GM23248 (cell line): ENCODE data around the gene KCTD1. TPM values are rescaled to one million over a fixed set of nuclear protein-coding genes. Genes with fewer than 3 reads are reported as not detected.
A peak's percentile ranks its signal among the peaks of the same experiment; 100 is the strongest.

Experiments used
- DNase-seq: peaks from one replicate; pipeline ENCODE4 v3.0.0-alpha.2; 2015
- H2AFZ ChIP-seq: fragments of 200-600 bp; sonication (generic); 2 replicates; pipeline ENCODE4 v1.6.1; 2016; ENCODE audit warnings: antibody characterized with exemption
- H3F3A ChIP-seq: fragments of 200-600 bp; sonication (generic); 2 replicates; pipeline ENCODE4 v1.6.1; 2016; ENCODE audit warnings: mild to moderate bottlenecking, antibody characterized with exemption, mixed run types; ENCODE audit not compliant: insufficient read depth
- H3K27ac ChIP-seq: fragments of 200-600 bp; sonication (generic); 2 replicates; pipeline ENCODE4 v1.5.1; 2016; ENCODE audit warnings: mild to moderate bottlenecking
- H3K27me3 ChIP-seq: fragments of 200-600 bp; sonication (generic); replicated peaks from 2 replicates; pipeline ENCODE4 v1.6.1; 2016; ENCODE audit warnings: mild to moderate bottlenecking; ENCODE audit not compliant: insufficient read depth
- H3K36me3 ChIP-seq: fragments of 200-600 bp; sonication (generic); 2 replicates; pipeline ENCODE4 v1.6.1; 2016; ENCODE audit warnings: low read depth, mild to moderate bottlenecking
- H3K4me1 ChIP-seq: fragments of 200-600 bp; sonication (generic); 2 replicates; pipeline ENCODE4 v1.6.1; 2016; ENCODE audit warnings: mild to moderate bottlenecking; ENCODE audit not compliant: insufficient read depth
- H3K4me2 ChIP-seq: fragments of 200-600 bp; sonication (generic); one replicate; pipeline ENCODE4 v1.6.1; 2016; ENCODE audit warnings: mild to moderate bottlenecking; ENCODE audit not compliant: unreplicated experiment
- H3K4me3 ChIP-seq: fragments of 200-600 bp; sonication (generic); 2 replicates; pipeline ENCODE4 v1.5.1; 2016; ENCODE audit warnings: mild to moderate bottlenecking
- H3K79me2 ChIP-seq: fragments of 200-600 bp; sonication (generic); 2 replicates; pipeline ENCODE4 v1.6.1; 2016; ENCODE audit warnings: mild to moderate bottlenecking; ENCODE audit not compliant: insufficient read depth
- H3K9ac ChIP-seq: fragments of 200-600 bp; sonication (generic); 2 replicates; pipeline ENCODE4 v1.6.1; 2016; ENCODE audit warnings: mild to moderate bottlenecking
- H3K9me2 ChIP-seq: fragments of 200-600 bp; sonication (generic); 2 replicates; pipeline ENCODE4 v1.6.1; 2016; ENCODE audit warnings: mixed run types, mild to moderate bottlenecking, moderate library complexity; ENCODE audit not compliant: insufficient read depth
- H3K9me3 ChIP-seq: fragments of 200-600 bp; sonication (generic); one replicate; pipeline ENCODE4 v1.6.1; 2017; ENCODE audit warnings: low read depth
- H4K20me1 ChIP-seq: fragments of 200-600 bp; sonication (generic); 2 replicates; pipeline ENCODE4 v1.6.0; 2016; ENCODE audit not compliant: insufficient read depth
- EZH2 ChIP-seq: fragments of 200-600 bp; sonication (generic); IDR thresholded peaks from 2 replicates; pipeline ENCODE4 v1.6.1; 2018; ENCODE audit warnings: antibody characterized with exemption, mild to moderate bottlenecking; ENCODE audit not compliant: insufficient read depth, poor library complexity, severe bottlenecking
- EZH2phosphoT487 ChIP-seq: fragments of 200-600 bp; sonication (generic); IDR thresholded peaks from 2 replicates; pipeline ENCODE4 v1.6.1; 2018; ENCODE audit warnings: antibody characterized with exemption, moderate library complexity, mild to moderate bottlenecking, low read depth; ENCODE audit not compliant: insufficient read depth
- WGBS, 2 experiments: methylation state at CpG; one replicate each; pipeline ENCODE4 v1.1.6; 2015 to 2017; ENCODE audit warnings: low lambda C conversion rate in 2 of 2, low coverage in 1 of 2; ENCODE audit errors: missing lambda C conversion rate in 2 of 2; 5-methylcytosine and 5-hydroxymethylcytosine counted together
- in situ Hi-C: fragments of 300-500 bp; cut with MboI; formaldehyde crosslinking; loops from 2 replicates; pipeline ENCODE4 v1.15.0; 2020
- polyA plus RNA-seq: library from polyadenylated mRNA; unstranded; fragments of >200 nt; fragmentation: Nextera tagmentation; extraction: Ambion mirVana; gene quantifications from 2 replicates; pipeline ENCODE4 v1.2.1, GENCODE V29; 2016
- total RNA-seq: library from RNA; depleted of rRNA; stranded (reverse); fragments of >200 nt; shearing (Covaris generic); gene quantifications from 2 replicates; pipeline ENCODE4 v1.2.3, GENCODE V29; 2014

Gene KCTD1
- total and polyA plus RNA-seq, 2 experiments from 2014 or later, result 5.7 to 17.9 TPM

- Histone ChIP-seq H3K36me3 (no peaks in the 10 kb centered on the region), H4K20me1 (no peaks in the 10 kb centered on the region), H3K27ac (peak overlapping the region; percentile 38), H3K4me2 (peak overlapping the region; percentile 38), H3K79me2 (peaks cover 49% of the 10 kb centered on the region), H3K4me1 (peaks cover 23% of the 10 kb centered on the region), H3K4me3 (no peak overlapping the region), H3F3A (peaks cover 19% of the 10 kb centered on the region), H3K9ac (no peak overlapping the region), H3K9me2 (no peaks in the 10 kb centered on the region), H3K9me3 (no peaks in the 10 kb centered on the region), H3K27me3 (no peaks in the 10 kb centered on the region), H2AFZ (no peak overlapping the region)
- DNase-seq, result peak; percentile 67
- TF ChIP-seq EZH2, result no peak
- no peak for TF ChIP-seq EZH2phosphoT487
- WGBS, 2 experiments, result 35 to 54% methylated on average over 1 of the region's 1 CpG
- in situ Hi-C loops, result no loop called here
These were observed 12.3 kb downstream of the KCTD1 start for GRCh38 chr18:26536032-26536431.

GRCh38 chr18:26535630-26536029 lies 12.7 kb downstream of the KCTD1 start:
- H3K27ac ChIP-seq, result peak overlapping the region; percentile 38
- TF ChIP-seq EZH2, result no peak
- no peak for TF ChIP-seq EZH2phosphoT487

GRCh38 chr18:26532367-26533340 lies 15.7 kb downstream of the KCTD1 start:
- H3K9ac ChIP-seq, result no peak overlapping the region
- no peak overlapping the region for H3K27ac ChIP-seq
- peaks cover 22% of the 10 kb centered on the region; the same call in 1 of the 2 replicates for H3K79me2 ChIP-seq
- no peak for TF ChIP-seq EZH2phosphoT487
- peaks cover 10% of the 10 kb centered on the region for H3K4me1 ChIP-seq
- no peaks in the 10 kb centered on the region for H3K27me3 ChIP-seq
- H2AFZ ChIP-seq, result no peak overlapping the region
- WGBS, 2 experiments, result 74 to 79% methylated on average over 9 of the region's 9 CpGs
- no peaks in the 10 kb centered on the region for H4K20me1 ChIP-seq
- H3K4me3 ChIP-seq, result no peak overlapping the region
- no peaks in the 10 kb centered on the region for H3K9me3 ChIP-seq
- no peaks in the 10 kb centered on the region for H3K36me3 ChIP-seq
- no peak overlapping the region for H3K4me2 ChIP-seq
- DNase-seq, result no peak
- H3K9me2 ChIP-seq, result no peaks in the 10 kb centered on the region
- in situ Hi-C loops, result no loop called here
- H3F3A ChIP-seq, result peaks cover 14% of the 10 kb centered on the region

More at GRCh38 chr18:26535630-26536029, 12.7 kb downstream of the KCTD1 start:
- Histone ChIP-seq H3K9ac (no peak overlapping the region), H4K20me1 (no peaks in the 10 kb centered on the region), H3K36me3 (no peaks in the 10 kb centered on the region), H3F3A (peaks cover 19% of the 10 kb centered on the region), H3K9me2 (no peaks in the 10 kb centered on the region), H3K4me2 (no peak overlapping the region), H3K79me2 (peaks cover 45% of the 10 kb centered on the region), H2AFZ (no peak overlapping the region), H3K4me3 (no peak overlapping the region), H3K4me1 (peaks cover 20% of the 10 kb centered on the region), H3K9me3 (no peaks in the 10 kb centered on the region), H3K27me3 (no peaks in the 10 kb centered on the region)
- DNase-seq, result no peak
- in situ Hi-C loops, result no loop called here

- Histone ChIP-seq H3F3A (peaks cover 10% of the 10 kb centered on the region), H3K27me3 (no peaks in the 10 kb centered on the region), H3K79me2 (peaks cover 22% of the 10 kb centered on the region), H3K4me3 (no peak overlapping the region), H2AFZ (no peak overlapping the region), H3K36me3 (no peaks in the 10 kb centered on the region), H3K9ac (no peak overlapping the region), H3K9me3 (no peaks in the 10 kb centered on the region), H3K4me1 (peaks cover 10% of the 10 kb centered on the region), H3K27ac (no peak overlapping the region), H3K4me2 (no peak overlapping the region), H3K9me2 (no peaks in the 10 kb centered on the region), H4K20me1 (no peaks in the 10 kb centered on the region; the same call in 1 of the 2 replicates)
- no peak for TF ChIP-seq EZH2
- TF ChIP-seq EZH2phosphoT487, result no peak
- in situ Hi-C loops, result no loop called here
- no peak for DNase-seq
- 74 to 75% methylated on average over 4 of the region's 4 CpGs for WGBS, 2 experiments
These were observed 16.6 kb downstream of the KCTD1 start for GRCh38 chr18:26531605-26532298.
